Measurements from ENCODE around the gene COL5A2. TPM values are rescaled to one million over a fixed set of nuclear protein-coding genes. Genes with fewer than 3 reads are reported as not detected.

Gene COL5A2
- total and polyA plus RNA-seq, 10 of the 15 experiments (the other 5 are each of a cell fraction or from before 2014, with no cell fraction given): 0.04 to 0.85 (median 0.39) TPM

DNA sequence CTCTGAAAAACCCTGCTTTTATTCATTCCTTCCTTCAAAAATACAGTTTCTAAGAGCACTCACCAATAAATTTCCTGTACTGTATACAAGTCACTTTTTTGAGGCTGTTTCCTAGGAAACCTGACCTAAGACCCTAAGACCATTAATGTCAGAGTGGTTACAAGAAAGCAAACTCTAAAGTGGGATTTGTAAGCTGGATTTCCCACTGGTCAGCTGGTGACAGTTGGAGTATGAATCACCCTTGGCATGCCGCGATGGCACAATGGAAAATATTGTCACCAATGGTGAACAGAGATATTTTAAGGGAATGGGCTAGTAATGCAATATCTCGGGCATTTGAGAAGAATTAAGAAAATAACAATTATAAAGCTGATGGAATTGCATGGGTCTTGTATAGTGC, 103.4 kb downstream of the COL5A2 start:
- no peaks in the 10 kb centered on the region for H3K27me3 ChIP-seq (replicated peaks in 1 of 2; ENCODE audit: control insufficient read depth in 2 of 2, insufficient read depth in 2 of 2, low read length in 1 of 2)
- ChIA-PET CTCF (interaction anchor here (1.2 kb wide), 1 partner anchor 211 kb away, joined by 7 read pairs; no protein-coding TSS in a partner anchor), RAD21 (ENCODE audit: unreplicated experiment) (interaction anchor here (1.6 kb wide), 1 partner anchor 18 kb away, joined by 5 read pairs; no protein-coding TSS in a partner anchor), POLR2A (no interaction called here), SMC1A (ENCODE audit: uncharacterized antibody, unreplicated experiment) (interaction anchor here (0.6 to 2.0 kb wide), 2 partner anchors 9 to 85 kb away, joined by 4 to 7 read pairs; no protein-coding TSS in a partner anchor)
- no peak overlapping the region for H3K27ac ChIP-seq (ENCODE audit: control insufficient read depth, insufficient read depth)
- DNase-seq (ENCODE audit: low read depth, low spot score) (no peak), ATAC-seq (no peak), FAIRE-seq (no peak)
- H4K20me1 ChIP-seq (ENCODE audit: control insufficient read depth, insufficient read depth): no peaks in the 10 kb centered on the region
- H3K4me2 ChIP-seq (ENCODE audit: control insufficient read depth, insufficient read depth): no peak overlapping the region
- no peaks in the 10 kb centered on the region for H3K4me1 ChIP-seq (ENCODE audit: control insufficient read depth, insufficient read depth, low read length)
- no peak overlapping the region for H3K9ac ChIP-seq (ENCODE audit: control insufficient read depth, insufficient read depth, low read length)
- intact Hi-C loops (cut with micrococcal nuclease; ENCODE audit: unreplicated experiment): no loop called here
- no peak for TF ChIP-seq HCFC1 (IDR thresholded peaks at IDR 0.05; ENCODE audit: low read length)
- TF ChIP-seq BCL11A (IDR thresholded peaks at IDR 0.05; ENCODE audit: low read depth, low read length): no peak
- no peak for TF ChIP-seq CEBPB (IDR thresholded peaks at IDR 0.05; ENCODE audit: borderline replicate concordance in 1 of 2, low read depth in 2 of 2, low read length in 2 of 2)
- no peak for TF ChIP-seq NFYB (IDR thresholded peaks at IDR 0.05; ENCODE audit: insufficient read depth, low read depth, low read length)
- TF ChIP-seq RB1 (IDR thresholded peaks at IDR 0.05; ENCODE audit: borderline replicate concordance): no peak
- TF ChIP-seq FOS (IDR thresholded peaks at IDR 0.05; ENCODE audit: borderline replicate concordance, extremely low read depth, insufficient read length): no peak
- TF ChIP-seq CREB1 (IDR thresholded peaks at IDR 0.05; ENCODE audit: low read depth): no peak
- no peak for TF ChIP-seq SMC3 (IDR thresholded peaks at IDR 0.05; ENCODE audit: borderline replicate concordance, low read length)
- no peak for TF ChIP-seq MYB (IDR thresholded peaks at IDR 0.05; ENCODE audit: borderline replicate concordance, low read depth, low read length)
- TF ChIP-seq, protein P1, sequence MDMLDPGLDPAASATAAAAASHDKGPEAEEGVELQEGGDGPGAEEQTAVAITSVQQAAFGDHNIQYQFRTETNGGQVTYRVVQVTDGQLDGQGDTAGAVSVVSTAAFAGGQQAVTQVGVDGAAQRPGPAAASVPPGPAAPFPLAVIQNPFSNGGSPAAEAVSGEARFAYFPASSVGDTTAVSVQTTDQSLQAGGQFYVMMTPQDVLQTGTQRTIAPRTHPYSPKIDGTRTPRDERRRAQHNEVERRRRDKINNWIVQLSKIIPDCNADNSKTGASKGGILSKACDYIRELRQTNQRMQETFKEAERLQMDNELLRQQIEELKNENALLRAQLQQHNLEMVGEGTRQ (IDR thresholded peaks at IDR 0.05; ENCODE audit: borderline replicate concordance, low read depth, low read length): no peak
- no peak for TF ChIP-seq RUNX3 (IDR thresholded peaks at IDR 0.05; ENCODE audit: low read length)
- TF ChIP-seq IKZF1 (conservative IDR thresholded peaks at IDR 0.05): no peak
- WGBS (ENCODE audit: insufficient coverage, insufficient replicate concordance, low lambda C conversion rate, missing lambda C conversion rate): 62% methylated on average over 3 of the region's 3 CpGs
- no peak overlapping the region for H3K4me3 ChIP-seq
- no peak overlapping the region for H2AFZ ChIP-seq (ENCODE audit: control insufficient read depth, low read depth, low read length)
- BruUV-seq (replicated peaks): no TSS peak
- in situ Hi-C loops (cut with MboI): no loop called here
- H3K36me3 ChIP-seq (ENCODE audit: control insufficient read depth in 2 of 2, insufficient read depth in 2 of 2, low read length in 1 of 2): no peaks in the 10 kb centered on the region
- H3K79me2 ChIP-seq (ENCODE audit: control insufficient read depth, insufficient read depth, low read length): no peaks in the 10 kb centered on the region
- no peaks in the 10 kb centered on the region for H3K9me3 ChIP-seq (replicated peaks; ENCODE audit: control insufficient read depth, insufficient read depth, low read length)

Data from GM12878 (cell line).